HG03025 (cell line): Measurements from ENCODE around the gene CD300LG.
"Not testable (repeated sequence)": the region's sequence is repeated elsewhere in the genome, so short reads cannot be mapped to it uniquely, and the experiment has no call there.

ENCODE experiments used
- ATAC-seq: cut with Tn5 transposase; IDR thresholded peaks from one replicate; pipeline ENCODE4 v1.9.1; 2021; ENCODE audit warnings: mild to moderate bottlenecking, moderate library complexity; ENCODE audit not compliant: unreplicated experiment, low FRiP score

The CD300LG gene

DNA sequence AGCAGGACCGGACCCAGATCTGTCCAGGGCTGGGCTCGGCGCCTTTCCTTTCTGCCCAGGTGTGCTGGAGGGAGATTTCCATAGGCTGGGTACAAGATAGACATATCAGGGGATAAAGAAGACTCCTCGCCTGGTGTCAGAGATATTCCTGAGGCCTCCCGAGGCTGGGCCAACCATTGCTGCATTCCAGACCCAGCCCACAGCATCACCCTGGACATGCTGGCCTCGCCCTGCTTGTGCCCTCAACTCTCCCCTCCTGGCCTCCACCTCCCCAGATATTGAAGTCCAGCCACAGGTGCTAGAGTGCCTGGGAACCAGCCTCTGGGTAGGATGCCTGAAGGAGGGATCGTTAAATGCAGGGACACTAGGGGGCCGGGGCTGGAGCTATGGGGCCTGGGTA lies 2.1 kb downstream of the CD300LG start:
- ATAC-seq = no peak

DNA sequence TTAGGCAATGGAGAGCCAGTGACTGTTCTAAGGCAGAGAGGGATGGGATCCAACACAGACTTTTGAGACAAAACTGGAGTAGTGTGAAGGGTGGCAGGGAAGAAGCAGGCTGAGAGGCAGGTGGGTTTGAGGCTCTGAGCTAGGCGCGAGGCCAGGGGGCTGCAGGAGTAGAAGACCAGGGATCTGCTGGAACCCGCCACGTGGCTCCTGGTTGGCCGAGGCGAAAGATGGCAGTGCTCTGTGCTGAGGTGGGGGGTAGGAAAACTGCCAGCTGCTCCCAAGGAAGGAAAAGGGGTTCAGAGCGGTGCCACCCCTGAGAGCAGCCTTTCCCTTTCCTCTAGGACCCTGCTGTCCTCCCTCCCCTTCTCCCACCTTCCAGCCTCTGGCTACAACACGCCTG lies 5.6 kb downstream of the CD300LG start:
- ATAC-seq = no peak

DNA sequence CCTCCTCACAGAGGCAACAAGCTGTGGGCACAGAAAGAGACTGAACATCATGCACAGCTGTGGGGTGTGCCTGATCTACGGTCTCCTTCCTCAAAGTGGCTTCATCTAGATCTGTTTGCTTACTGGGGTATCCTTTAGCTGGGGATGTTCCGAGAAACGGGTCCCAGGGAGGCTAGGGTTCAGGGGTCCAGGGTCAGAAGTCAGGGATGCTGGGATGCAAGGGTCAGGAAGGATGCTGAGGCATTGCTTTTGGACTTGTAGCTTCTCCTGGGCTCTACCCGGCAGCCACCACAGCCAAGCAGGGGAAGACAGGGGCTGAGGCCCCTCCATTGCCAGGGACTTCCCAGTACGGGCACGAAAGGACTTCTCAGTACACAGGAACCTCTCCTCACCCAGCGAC lies 6.6 kb downstream of the CD300LG start:
- no peak for ATAC-seq

DNA sequence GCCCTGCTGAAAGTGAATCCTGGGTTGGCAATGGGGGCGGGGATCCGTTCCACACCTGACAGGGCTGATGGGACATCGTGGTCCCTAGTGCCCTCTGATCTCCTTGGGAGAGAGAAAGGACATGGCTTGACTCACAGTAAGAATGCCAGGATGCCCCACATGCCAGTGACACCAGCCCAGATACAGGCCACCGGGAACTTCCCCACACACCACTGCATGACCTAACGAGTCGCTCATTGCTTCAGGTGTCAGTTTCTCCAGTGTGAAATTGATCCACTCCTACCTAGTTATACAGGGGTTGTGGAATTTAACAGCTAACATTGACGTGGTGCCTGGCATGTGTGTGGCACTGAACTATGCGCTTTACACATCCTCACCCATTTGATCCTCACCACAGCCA lies 7.5 kb downstream of the CD300LG start:
- ATAC-seq = no peak

DNA sequence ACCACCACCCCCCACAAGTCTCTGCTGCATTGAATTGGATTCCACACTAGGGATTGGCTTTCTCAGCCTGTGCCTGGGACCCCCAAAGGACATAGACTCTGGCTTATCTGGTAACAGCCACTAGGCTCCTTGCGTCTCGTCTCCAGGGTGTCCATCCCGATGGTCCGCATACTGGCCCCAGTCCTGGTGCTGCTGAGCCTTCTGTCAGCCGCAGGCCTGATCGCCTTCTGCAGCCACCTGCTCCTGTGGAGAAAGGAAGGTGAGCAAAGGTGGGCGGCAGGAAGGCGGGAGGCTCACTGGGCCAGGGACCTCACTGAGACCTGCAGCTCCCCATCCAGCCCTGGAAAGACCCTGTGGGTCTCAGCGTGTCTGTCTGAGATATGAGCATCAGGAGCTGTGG lies 8.1 kb downstream of the CD300LG start:
- no peak for ATAC-seq

DNA sequence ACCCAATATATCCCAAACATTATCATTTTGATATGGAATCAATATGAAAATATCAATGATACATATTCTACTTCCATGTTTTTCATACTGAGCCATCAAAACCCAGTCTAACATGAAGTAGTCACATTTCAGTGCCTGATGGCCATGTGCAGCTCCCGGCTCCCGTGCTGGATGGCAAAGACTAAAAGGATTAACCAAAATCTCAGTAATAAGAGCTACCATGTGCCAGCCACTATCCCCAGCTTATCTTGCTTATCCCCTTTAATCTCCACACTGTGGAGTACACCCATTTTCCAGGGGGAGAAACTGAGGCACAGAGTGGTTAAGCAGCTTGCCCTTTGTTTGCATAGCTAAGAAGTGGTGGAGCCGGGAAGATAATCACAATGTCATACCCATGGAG lies 9.2 kb downstream of the CD300LG start:
- no peak for ATAC-seq

DNA sequence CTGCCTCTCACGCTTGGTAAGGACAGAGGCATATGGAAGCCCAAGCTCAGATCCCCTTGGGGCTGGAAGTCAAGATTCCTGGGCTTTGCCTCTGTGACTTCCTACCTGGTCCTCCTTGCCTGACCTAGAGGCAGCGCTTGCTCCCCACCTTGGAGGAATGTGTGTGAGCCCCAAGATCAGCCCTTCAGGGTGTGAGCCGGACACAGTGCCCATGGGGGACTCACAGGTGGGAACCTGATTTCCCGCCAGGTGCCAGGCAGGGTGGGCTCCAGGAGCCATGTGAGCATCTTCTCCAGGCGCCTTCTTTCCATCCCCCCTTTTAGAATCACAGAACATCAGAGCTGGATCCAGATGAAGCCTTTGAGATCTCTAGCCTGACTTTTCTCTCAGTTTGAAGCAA lies 10.2 kb downstream of the CD300LG start:
- no peak for ATAC-seq

DNA sequence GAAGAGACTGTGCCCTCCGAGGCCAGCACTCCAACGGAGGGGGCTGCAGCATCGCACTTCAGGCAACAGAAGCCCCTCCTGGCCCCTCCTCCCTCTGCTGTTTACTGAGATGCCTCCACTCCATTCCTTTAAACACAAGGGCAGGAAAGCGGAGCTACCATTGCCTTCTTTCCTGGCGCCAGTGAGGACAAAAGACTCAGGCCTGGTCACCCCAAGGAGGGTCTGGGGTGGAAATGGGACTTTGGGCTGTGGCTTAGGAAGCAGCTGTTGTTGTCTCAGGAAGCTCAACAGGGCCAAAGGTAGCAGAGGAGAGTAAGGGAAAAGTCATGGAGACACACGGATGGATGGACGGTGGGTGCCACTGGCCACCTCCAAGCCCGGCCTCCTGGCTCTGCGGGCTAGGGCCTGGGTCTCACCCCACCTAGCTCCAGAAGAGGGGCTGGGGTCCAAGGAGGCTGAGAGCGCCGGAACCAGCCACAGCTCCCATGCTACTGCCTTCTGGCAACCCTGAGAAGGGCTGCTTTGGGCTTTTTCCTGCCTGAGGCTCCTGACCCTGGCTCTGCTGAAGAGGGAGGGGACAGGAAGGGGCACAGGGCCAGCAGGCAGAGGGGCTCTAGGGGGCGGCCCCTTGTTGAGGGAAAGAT lies 11.1 kb downstream of the CD300LG start:
- no peak for ATAC-seq

DNA sequence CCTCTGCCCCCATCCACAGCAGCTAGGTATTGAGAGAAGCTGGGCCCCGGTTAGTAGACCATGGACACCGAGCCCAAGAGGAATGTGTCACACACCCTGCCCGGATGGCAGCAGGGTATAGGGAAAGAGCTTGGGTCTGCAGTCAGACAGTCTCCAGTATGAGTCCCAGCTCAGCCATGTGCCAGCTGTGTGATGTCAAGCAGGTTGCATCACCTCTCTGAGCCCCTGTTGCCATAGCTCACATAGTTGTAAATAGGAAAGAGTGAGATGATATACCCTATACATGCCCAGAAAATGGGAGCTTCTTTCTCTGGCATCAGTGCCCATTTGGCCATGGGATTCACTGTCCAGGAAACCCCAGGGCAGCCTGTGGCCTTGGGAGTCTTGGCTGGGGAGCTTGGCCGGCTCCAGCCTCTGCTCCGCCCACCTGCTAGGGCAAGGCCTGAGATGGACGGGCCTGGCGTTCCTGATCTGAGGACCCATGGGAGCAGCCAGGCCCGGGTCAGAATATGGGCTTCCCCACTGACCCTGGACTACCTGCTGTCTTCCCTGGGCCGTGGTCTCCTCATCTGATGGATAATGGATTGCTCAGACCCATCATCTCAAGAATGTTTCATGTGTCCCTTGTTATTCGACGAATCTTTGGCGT lies 13.2 kb downstream of the CD300LG start:
- no peak for ATAC-seq

- ATAC-seq = no peak
These were observed 14.1 kb downstream of the CD300LG start for GRCh38 chr17:43860927-43861622.

DNA sequence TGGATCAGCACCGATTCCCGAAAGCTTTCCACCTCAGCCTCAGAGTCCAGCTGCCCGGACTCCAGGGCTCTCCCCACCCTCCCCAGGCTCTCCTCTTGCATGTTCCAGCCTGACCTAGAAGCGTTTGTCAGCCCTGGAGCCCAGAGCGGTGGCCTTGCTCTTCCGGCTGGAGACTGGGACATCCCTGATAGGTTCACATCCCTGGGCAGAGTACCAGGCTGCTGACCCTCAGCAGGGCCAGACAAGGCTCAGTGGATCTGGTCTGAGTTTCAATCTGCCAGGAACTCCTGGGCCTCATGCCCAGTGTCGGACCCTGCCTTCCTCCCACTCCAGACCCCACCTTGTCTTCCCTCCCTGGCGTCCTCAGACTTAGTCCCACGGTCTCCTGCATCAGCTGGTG lies 15.0 kb downstream of the CD300LG start:
- ATAC-seq = no peak

GRCh38 chr17:43864161-43864984 lies 17.4 kb downstream of the CD300LG start:
- no peak for ATAC-seq

DNA sequence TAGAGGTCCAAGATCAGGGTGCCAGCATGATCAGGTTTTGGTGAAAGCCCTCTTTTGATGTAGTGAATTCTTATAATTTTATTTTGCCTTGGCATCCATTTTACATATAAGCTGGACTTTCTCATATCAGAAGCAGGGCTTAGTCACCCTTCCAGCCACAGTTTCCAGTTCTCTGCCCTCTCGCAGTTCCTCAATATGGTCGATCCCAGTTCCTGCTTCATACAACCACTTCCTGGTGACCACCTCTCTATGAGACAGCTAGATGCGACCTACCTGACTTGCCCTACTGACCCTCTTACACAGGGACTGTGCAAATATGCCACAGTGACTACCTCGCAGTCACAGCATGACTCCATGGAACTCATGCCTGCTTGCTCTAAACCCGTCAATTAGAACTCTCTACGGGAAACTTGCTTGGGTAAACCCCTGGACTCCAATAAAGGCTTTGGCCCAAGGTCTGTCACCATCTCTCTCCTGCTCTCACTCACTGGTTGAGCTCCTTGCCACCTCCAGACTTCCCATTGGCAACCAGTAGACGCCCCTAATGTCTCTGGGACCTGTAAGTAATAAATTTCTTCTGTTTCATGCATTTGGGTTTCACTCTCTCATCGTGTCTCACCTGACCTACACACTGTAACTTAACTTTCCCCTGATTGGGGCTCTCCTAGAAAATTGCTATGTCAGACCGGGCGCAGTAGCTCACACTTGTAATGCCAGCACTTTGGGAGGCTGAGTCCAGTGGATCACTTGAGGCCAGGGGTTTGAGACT lies 21.4 kb downstream of the CD300LG start:
- no peak for ATAC-seq

- ATAC-seq = not testable (repeated sequence)
These were observed 22.1 kb downstream of the CD300LG start for GRCh38 chr17:43869031-43869430.

- no peak for ATAC-seq
These were observed 25.1 kb downstream of the CD300LG start for GRCh38 chr17:43871946-43872690.

GRCh38 chr17:43873091-43873490 lies 26.1 kb downstream of the CD300LG start:
- ATAC-seq = no peak

DNA sequence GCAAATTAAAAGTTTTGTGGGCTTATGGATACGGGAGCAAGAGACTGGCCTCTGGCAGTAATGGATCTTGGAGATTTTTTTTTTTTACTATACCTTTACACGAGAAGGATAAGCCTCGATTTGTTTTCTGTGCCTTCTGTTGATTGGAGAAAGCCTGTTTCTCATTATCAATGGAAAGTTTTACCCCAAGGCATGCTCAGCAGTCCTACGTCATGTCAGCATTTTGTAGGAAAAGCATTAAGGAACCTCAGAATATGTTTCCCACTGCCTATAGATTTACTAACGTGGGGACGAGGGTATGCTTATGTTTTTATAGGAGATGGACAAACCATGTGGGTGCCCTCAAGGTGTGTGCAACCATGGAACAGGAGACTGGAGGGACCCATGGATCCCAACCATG lies 26.8 kb downstream of the CD300LG start:
- ATAC-seq = no peak

- no peak for ATAC-seq
These were observed 27.3 kb downstream of the CD300LG start for GRCh38 chr17:43874293-43874692.

DNA sequence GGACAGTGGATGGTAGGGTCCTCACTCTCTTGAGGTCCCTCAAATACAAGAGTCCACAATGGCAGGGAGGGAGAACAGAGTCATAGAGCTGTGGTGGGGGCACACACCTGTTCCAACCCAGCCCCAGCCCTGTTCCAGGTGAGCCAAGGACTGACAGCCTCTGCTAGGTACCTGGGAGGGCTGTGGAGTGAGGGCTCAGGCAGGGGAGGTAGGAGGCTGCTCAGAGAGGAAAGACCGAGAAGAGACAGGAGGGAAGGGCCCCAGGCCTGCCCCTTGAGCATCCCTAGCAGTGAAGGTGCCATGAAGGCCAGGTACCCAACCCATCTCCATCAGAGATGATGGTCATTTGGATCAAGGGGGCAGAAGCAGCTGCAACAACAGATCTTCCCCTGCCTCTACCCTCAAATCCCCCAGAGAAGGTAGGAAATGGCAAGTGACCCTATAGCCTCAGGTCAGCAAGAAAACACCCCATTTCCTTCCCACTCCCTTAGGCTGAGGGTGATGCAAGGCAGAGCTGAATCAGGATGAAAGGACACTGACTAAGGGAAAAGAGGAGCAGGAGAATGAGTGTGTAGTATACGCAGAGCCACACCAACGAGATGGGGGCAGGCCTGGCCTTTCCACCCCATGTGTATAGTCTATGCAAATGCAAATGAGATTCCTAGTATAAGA lies 28.6 kb downstream of the CD300LG start:
- no peak for ATAC-seq
